GM18951 (cell line): ENCODE results near the gene STK38L.

Experiments
- POLR2A ChIP-seq: IDR thresholded peaks from 4 replicates; pipeline ENCODE4 v1.6.1; 2011; ENCODE audit warnings: mild to moderate bottlenecking; ENCODE audit not compliant: insufficient read length, insufficient read depth; ENCODE audit errors: extremely low read depth
- in situ Hi-C: fragments of 300-500 bp; cut with MboI; formaldehyde crosslinking; loops from one replicate; pipeline ENCODE4 v1.12.0; 2022; ENCODE audit warnings: low sequenced_read_pairs, mixed read lengths, inconsistent platforms; ENCODE audit not compliant: unreplicated experiment

The STK38L gene

DNA sequence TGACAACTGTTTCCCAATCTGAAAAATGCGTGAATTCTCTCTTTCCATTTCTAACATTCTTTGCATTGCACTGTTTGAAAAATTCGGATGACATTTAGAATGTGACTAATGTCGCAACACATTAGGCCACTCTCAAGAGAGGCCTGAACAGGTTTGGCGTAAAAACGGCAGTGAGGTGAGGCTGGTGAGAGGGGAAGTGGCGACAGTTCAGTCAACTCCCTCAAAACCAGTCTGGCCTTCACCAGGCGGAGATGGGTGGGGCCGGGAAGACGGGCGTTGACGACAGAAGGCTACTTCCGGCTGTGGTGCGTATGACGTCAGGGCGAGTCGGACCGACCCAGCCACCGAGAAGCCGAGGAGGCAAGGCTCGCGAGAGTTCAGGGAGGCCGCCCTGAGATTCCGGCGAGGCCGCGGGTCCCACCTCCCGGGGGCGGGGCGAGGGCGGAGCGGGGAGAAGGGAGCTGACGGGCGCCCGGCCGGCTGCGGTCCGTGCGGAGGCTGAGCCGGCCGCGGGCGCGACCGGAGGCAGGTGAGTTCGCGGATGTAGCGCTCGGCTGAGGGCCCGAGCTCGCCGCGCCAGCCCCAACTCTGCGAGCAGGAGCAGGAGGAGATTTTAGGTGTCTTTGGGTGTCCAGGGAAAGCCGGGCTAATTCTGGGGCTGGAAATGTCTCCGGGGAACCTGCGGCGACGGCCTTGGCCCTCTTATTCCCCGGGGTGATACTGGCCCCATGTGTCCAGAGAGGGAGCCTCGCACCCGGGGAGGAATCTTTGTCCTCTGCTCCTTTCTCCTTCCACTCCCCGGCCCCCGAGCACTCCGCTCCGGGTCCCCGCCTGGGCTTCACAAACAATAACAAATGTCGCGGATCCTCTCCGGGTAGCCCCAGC lies at the start of gene STK38L:
Gene STK38L, plus strand, starts transcription at position 483 of the 885 bp plus-strand sequence. CDS start 53,435 bp downstream, outside the sequence.
- in situ Hi-C loops: no loop called here
- TF ChIP-seq POLR2A: peak; percentile 99

DNA sequence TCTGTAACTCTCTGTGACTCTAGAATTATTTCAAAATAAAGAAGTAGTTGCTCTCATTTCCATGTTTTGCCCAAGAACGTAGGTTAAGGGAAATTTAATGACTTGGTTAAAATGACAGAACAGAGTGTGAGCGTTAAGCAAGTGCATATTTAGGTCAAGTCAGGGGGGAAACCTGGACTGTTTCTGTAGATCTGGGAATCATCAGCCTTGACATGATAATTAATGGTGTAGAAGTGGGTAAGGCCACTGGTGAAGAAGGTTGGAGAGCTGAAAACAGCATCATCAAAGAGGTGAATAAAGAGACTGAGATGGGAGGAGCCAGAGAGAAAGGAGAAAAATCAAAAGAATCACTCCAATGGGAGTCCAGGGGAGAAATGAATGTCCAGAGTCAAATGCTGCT lies 49.4 kb upstream of the STK38L start:
- TF ChIP-seq POLR2A: no peak
- in situ Hi-C loops: no loop called here

DNA sequence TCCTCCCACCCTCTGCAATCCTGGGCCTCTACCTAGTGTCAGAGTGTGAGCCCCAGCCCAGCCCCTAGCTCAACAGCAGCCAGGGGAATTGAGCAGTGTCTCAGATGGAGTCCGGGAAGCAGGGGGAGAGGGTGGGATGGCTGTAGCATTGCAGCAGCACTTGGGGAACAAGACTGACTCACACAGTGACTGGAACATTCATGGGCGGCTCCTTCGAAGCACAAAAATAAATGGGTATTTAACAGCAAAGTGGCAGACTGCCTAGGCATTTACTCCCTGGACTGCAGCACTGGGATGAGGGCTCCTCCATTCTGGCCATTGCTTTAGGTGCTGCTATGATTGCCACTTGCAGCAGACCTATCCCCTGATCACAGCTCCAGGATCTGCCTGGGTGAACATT lies 46.0 kb upstream of the STK38L start:
- no peak for TF ChIP-seq POLR2A
- in situ Hi-C loops: no loop called here

DNA sequence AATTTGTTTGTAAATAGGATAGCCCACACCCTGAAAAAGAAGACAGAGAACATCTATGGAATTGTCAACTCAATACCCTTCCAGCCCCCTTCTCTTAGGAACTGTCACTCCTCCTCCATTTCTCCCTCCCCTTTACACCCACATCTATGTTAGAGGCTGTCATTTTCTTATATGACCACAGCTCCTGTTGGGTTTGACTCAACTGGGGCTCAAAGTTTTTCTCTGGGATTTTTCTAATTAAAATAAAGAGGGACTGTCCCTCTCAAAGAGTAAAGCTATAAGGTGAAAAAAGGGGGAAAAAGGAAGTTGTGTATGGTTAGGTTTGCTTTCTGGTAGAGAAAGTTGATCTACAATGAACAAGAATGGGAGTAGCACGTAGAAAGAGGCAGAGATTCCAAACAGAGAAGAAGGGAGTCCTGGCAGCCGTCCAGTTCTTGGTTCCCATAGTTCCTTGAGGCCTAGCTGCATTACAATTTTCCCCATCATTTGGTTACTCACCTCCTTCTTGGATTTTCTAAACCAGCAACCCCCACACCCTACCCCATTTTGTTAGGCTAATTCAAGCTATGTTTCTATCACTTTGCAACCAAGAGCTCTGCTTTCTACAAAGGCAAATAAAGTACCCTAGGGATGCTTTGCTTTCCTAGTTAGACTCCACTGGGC lies 44.3 kb upstream of the STK38L start:
- TF ChIP-seq POLR2A: no peak
- in situ Hi-C loops: no loop called here

DNA sequence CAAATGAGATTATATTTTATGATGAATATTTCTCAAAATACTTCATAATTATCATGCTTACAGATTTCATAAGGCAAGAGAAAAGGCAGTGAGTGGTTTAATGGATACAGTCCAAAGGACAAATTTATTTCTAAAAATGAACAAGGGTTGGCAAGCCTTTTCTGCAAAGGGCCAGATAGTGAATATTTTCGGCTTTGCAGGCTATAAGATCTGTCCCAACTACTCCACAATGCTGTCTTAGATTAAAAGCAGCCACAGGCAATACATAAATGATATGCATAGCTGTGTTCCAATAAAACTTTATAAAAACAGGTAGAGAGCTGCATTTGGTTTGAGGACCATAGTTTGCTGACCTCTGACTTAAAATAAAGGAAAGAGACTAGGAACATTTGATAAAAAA lies 42.9 kb upstream of the STK38L start:
- no peak for TF ChIP-seq POLR2A
- in situ Hi-C loops: no loop called here

DNA sequence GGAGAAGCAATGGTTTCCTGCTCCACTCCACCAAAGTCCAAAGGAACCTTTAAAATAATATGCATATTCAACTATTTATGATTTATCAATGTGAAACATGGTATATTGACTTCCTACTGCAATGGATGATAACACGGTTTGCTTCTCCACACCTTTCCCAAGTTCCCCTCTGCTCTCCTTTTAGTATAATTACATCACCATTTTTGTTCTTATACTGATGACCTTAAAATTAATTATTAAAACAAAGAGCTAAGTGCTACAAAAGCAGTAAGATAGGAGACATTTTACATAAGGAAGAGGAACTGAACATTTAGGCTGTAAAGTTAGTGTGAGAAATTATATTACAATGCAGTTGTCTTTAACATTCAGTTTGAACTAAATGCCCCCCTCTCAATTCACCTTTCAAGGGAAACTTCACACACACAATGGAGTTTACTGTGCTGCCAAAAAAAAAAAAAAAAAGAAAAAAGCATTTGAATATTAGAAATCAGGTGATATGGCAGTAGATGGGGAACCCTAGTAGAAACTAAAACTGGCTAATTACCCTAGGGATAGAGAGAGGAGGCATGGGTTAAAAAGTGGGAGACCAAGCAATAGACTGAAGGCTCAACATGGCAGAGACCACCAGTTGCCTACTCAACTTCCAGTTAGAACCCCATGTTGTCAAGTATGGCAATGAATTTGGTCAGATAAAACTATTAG lies 37.1 kb upstream of the STK38L start:
- in situ Hi-C loops: no loop called here
- TF ChIP-seq POLR2A: no peak

DNA sequence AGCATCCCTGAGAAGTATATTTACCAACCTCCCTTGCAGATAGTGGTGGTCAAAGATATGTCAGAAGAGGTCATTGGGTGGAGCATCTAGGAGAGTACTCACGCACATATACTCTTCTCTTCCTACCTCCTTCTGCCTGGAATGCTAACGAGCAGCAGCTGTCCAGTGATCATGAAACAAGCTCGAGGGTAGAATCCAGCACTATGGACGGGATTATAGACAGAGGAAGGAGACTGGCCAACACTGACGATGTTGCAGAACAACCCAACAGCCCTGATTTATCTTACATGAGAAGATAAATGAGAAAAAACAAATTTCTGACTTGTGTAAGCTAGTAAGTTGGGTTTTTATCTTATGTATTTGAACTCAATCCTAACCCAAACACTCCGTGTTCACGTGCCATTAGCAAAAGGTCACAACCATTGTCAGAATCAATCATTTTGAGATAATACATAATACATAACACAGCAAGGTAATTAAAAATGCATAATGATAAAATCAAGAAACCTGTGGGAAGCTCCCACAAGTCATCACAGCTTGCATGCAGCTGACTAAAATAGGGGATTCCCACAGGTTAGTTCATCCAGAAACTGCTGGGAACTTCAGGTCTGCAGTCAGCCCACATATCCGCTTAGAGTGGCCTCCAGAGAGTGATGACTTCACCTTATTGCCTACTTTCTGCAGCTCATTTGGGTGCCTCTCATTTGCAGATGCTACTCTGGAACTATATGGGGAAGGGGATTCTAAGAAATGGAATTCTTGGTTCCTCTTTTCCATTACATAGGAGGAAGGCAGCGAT lies 36.3 kb upstream of the STK38L start:
- no peak for TF ChIP-seq POLR2A
- in situ Hi-C loops: no loop called here

DNA sequence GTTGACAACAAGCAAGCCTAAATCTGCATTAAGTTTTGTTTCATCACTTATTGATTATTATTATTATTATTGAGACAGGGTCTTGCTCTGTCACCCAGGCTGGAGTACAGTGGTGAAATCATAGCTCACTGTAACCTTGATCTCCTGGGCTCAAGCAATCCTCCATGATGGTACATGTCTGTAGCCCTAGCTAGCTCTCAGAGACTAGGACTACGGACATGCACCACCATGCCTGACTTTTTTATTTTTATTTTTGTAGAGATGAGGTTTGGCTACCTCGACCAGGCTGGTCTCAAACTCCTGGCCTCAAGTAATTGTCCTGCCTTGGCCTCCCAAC lies 35.7 kb upstream of the STK38L start:
- in situ Hi-C loops: no loop called here
- TF ChIP-seq POLR2A: no peak

DNA sequence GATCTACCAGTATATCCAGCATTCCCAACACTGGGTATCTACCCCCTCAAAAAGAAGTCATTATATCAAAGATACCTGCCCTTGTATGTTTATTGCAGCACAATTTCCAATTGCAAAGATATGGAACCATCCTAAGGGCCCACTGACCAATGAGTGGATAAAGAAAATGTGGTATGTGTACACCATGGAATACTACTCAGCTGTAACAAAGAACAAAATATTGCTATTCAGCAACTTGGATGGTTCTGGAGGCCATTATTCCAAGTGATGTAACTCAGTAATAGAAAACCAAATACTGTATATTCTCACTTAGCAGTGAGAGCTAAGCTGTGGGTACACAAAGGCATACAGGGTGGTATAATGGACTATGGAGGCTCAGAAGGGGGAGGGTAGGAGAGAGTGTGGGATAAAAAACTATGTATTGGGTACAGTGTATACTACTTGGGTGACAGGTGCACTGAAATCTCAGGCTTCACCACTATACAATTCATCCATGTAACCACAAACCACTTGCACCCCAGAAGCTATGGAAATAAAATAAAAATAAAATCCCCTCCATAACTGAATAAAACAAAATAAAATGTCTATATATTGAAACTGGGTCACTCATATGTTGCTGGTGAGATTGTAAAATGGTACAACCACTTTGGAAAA lies 34.7 kb upstream of the STK38L start:
- TF ChIP-seq POLR2A: no peak
- in situ Hi-C loops: no loop called here

DNA sequence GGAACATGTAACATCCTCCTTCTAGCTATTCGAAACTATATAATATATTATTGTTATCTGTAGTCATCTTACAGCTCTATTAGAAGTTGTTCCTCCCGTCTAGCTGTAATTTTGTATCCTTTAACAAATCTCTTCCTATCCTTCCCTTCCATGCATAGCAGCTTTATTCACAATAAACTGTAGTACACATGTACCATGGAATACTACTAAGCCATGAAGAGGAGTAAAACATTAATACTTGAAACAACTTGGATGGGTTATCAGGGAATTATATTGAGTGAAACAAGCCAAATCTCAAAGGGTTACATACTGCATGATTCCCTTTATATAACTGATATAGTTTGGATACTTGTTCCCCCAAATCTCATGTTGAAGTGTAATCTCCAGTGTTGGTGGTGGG lies 33.9 kb upstream of the STK38L start:
- in situ Hi-C loops: no loop called here
- no peak for TF ChIP-seq POLR2A

DNA sequence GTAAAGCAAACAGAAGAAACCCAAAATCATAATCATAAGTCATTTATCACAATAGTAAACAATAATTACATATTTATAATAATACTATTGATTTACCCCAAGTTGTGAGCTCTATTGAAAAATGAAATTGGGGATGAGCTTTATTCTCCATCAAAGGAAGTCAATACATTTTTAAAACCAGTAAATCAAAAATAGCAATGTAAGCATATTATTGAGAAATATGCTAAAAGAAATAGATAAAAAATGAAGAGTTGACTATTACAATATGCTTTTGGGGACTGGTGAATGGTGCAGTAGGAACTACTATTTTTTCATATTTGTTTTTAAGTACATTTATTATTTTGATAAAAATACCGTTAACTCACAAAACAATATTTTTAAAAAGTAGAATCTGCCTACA lies 31.2 kb upstream of the STK38L start:
- in situ Hi-C loops: no loop called here

DNA sequence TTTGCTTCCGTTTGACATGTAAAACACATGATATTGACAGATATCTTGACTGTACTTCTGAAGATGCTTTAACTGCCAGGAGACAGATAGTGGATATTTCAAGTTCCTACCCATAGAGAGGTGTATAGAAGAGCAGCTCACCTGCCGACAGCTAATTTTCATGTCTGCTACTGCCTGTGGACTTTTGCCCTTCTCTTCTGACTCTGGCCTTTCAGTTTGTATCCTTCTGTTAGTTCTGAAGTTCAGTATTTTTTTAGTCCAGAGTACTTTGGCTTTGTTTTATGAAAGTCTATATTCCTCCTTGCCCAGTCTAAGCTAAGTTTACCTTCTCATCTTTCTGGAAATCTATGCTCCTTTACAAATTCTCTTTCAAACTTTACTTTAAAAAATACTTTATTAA lies 30.8 kb upstream of the STK38L start:
- no peak for TF ChIP-seq POLR2A
- in situ Hi-C loops: no loop called here

More for the DNA sequence above, 31.2 kb upstream of the STK38L start:
- TF ChIP-seq POLR2A: no peak
